Measurements from ENCODE around the gene FBLL1.

Gene FBLL1

GRCh38 chr5:168494057-168494555, 35.0 kb upstream of the FBLL1 start:
- TF ChIP-seq, protein P1, sequence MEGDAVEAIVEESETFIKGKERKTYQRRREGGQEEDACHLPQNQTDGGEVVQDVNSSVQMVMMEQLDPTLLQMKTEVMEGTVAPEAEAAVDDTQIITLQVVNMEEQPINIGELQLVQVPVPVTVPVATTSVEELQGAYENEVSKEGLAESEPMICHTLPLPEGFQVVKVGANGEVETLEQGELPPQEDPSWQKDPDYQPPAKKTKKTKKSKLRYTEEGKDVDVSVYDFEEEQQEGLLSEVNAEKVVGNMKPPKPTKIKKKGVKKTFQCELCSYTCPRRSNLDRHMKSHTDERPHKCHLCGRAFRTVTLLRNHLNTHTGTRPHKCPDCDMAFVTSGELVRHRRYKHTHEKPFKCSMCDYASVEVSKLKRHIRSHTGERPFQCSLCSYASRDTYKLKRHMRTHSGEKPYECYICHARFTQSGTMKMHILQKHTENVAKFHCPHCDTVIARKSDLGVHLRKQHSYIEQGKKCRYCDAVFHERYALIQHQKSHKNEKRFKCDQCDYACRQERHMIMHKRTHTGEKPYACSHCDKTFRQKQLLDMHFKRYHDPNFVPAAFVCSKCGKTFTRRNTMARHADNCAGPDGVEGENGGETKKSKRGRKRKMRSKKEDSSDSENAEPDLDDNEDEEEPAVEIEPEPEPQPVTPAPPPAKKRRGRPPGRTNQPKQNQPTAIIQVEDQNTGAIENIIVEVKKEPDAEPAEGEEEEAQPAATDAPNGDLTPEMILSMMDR (IDR thresholded peaks at IDR 0.05; ENCODE audit: low read depth, low read length, missing control alignments): no peak
- no peak for DNase-seq (ENCODE audit: low read depth)
- no peak overlapping the region for H3K4me3 ChIP-seq (ENCODE audit: low read depth, low read length)
- in situ Hi-C loops (cut with HindIII; ENCODE audit: low sequenced_read_pairs): no loop called here

- H3K4me3 ChIP-seq (ENCODE audit: low read depth, low read length): no peak overlapping the region
- in situ Hi-C loops (cut with HindIII; ENCODE audit: low sequenced_read_pairs): no loop called here
- no peak for DNase-seq (ENCODE audit: low read depth)
- TF ChIP-seq, protein P1 (IDR thresholded peaks at IDR 0.05; ENCODE audit: low read depth, low read length, missing control alignments): no peak
Measured at GRCh38 chr5:168502563-168503237, 26.4 kb upstream of the FBLL1 start.

DNA sequence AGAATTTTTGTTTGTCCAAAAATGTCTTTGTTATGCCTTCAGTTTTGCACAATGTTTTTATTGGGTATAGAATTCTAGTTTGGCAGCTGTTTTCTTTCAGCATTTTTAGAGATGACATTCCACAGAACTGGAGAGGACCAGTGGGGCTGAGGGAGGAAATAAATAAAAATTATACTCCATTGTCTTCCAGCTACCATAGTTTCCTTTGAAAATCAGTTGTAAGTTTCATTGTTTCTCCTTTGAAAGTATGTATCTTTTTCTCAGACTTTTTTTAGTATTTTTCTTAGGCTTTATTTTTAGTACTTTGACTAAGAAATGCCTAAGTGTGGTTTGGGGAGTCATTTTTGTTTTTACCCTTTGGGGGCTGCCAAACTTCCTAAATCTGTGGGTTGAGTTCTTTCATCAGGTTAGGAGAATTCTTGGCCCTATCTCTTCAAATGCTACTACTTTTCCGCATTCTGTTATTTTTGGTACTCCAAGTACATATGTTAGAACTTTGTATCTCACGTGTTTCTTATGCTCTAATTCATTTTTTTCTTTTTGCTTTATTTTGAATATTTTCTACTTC, 15.2 kb upstream of the FBLL1 start:
- in situ Hi-C loops (cut with HindIII; ENCODE audit: low sequenced_read_pairs): no loop called here
- TF ChIP-seq, protein P1 (IDR thresholded peaks at IDR 0.05; ENCODE audit: low read depth, low read length, missing control alignments): no peak
- no peak for DNase-seq (ENCODE audit: low read depth)
- H3K4me3 ChIP-seq (ENCODE audit: low read depth, low read length): no peak overlapping the region

DNA sequence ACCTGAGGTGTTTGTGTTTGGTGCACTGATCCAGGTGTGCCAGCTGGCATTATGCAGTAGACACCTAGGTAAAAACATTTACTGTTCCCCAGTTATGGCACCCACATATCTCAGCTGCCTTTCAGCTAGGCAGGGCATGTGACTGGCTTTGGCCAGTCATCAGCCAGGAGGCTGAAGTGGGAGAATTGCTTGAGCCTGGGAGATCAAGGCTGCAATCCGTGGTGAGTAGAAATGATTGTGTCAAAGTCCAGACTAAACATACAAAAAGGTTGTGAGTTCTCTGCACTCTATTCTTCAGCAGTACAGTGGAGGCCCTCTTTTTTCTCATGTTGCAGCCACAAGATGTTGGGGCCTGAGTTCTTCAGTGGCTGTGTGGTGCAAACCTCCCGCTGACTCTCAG, 3.2 kb upstream of the FBLL1 start:
- H3K4me3 ChIP-seq (ENCODE audit: low read depth, low read length): no peak overlapping the region
- in situ Hi-C loops (cut with HindIII; ENCODE audit: low sequenced_read_pairs): no loop called here
- DNase-seq (ENCODE audit: low read depth): no peak
- TF ChIP-seq, protein P1 (IDR thresholded peaks at IDR 0.05; ENCODE audit: low read depth, low read length, missing control alignments): no peak

DNA sequence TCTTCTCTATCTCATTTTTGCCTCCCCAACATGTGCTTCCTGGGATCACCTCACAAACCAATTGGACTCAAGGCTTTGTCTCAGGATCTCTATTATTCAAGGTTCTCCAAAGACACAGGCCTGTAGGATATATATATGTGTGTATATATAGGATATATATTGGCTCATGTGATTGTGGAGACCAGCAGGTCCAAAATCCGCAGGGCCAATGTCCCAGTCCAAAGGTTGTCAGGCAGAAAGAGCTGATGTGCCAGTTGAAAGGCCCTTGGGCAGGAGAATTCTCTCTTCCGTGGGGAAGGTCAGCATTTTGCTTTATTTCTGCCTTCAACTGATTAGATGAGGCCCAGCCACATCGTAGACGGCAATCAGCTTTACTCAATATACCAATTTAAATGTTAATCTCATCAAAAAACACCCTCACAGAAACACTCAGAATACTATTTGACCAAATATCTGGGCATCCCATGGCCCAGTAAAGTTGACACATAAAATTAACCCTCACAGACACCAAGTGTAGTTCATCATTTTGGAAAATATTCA, 1.3 kb upstream of the FBLL1 start:
- in situ Hi-C loops (cut with HindIII; ENCODE audit: low sequenced_read_pairs): no loop called here
- no peak overlapping the region for H3K4me3 ChIP-seq (ENCODE audit: low read depth, low read length)
- TF ChIP-seq, protein P1 (IDR thresholded peaks at IDR 0.05; ENCODE audit: low read depth, low read length, missing control alignments): no peak
- DNase-seq (ENCODE audit: low read depth): no peak

DNA sequence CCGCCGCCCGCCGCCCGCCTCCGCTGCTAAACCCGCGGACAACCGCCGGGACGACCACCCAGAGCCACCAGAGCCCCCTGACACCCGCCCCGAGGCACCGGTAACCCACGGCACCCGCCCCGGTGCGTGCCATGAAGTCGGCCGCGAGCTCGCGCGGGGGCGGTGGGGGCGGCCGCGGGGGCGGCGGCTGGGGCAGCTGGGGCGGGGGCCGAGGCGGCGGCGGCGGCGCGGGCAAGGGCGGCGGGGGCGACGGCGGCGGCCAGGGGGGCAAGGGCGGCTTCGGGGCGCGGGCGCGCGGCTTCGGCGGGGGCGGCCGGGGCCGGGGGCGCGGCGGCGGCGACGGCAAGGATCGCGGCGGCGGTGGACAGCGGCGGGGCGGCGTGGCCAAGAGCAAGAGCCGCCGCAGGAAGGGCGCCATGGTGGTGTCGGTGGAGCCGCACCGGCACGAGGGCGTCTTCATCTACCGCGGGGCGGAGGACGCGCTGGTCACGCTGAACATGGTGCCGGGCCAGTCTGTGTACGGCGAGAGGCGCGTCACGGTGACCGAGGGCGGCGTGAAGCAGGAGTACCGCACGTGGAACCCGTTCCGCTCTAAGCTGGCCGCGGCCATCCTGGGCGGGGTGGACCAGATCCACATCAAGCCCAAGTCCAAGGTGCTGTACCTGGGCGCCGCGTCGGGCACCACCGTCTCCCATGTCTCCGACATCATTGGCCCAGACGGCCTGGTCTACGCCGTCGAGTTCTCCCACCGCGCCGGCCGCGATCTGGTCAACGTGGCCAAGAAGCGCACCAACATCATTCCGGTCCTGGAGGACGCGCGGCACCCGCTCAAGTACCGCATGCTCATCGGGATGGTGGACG, 499 bp downstream of the FBLL1 start:
- H3K4me3 ChIP-seq (ENCODE audit: low read depth, low read length): peak overlapping the region; percentile 34
- TF ChIP-seq, protein P1 (IDR thresholded peaks at IDR 0.05; ENCODE audit: low read depth, low read length, missing control alignments): no peak
- no peak for DNase-seq (ENCODE audit: low read depth)
- in situ Hi-C loops (cut with HindIII; ENCODE audit: low sequenced_read_pairs): no loop called here

Measured in astrocyte of the cerebellum (primary cell).